ENCODE data around the gene CCDC192.

DNA sequence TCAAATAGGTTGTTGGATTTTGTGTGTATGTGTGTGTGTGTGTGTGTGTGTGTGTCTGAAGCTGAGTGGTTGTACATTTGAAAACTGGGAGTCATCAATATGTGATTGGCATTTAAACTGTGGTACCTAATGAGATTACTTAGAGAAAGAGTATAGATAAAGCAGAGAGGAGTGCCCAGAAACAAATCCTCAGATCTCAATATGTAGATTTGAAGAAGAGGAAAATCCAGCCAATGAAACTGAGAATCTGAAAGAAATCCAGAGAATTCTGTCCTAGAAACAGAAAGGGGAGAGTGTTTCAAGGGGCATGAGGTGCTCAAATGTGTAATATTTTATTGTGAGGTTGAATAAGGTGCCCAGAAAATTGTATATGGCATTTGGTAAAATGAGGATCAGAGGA lies 66.2 kb downstream of the CCDC192 start:
- TF ChIP-seq CTCF (IDR thresholded peaks at IDR 0.05; ENCODE audit: low read depth, low read length, poor library complexity, severe bottlenecking): no peak
- no peak for TF ChIP-seq EZH2phosphoT487 (IDR thresholded peaks at IDR 0.05; ENCODE audit: borderline replicate concordance, low read length)
